ENCODE measurements around the gene ADORA1.

- TF ChIP-seq POLR2A (IDR thresholded peaks at IDR 0.05; ENCODE audit: low read depth, low read length): no peak
- TF ChIP-seq TAF1 (IDR thresholded peaks at IDR 0.05; ENCODE audit: borderline replicate concordance, low read depth, low read length): no peak
Measured at GRCh38 chr1:203199481-203199815, 71.9 kb downstream of the ADORA1 start.
